GM12874 (cell line): ENCODE results near the gene PITPNM1.

Experiments used
- CTCF ChIP-seq: IDR thresholded peaks from 2 replicates; pipeline ENCODE4 v1.5.1; 2011; ENCODE audit warnings: low read depth, mild to moderate bottlenecking, control low read depth, low read length, moderate library complexity; ENCODE audit not compliant: insufficient read depth

PITPNM1 gene

DNA sequence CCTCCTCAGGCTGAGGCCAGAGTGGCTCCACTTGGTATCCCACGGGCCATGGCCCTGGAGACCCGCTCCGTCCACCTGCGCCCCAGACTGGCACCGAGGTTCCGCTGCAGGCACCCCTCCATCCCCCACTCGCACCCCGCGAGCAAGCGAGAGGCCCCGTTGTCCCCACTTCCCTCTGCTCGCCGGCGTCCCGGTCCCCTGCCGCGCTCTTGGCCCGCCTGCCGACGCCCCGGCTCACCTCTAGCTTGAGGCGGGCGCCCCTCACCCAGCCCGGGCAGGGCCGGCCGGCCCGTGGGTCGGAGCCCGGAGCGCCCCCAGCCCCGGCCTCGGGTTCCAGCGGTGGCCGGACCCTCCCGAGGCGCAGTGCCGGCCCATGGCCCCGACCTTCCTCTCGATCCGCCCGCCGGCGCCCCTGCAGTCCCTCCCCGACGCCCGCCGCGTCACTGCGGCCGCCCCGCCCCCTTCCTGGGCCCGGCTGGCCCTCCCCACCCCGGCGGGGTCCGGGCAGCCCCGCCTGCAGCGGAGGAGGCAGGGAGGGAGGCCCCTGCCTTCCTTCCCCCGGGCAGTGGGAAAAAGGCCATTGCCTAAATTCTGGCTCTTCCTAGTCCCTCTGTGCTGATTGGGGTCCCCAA, at the start of gene PITPNM1:
TSS of gene PITPNM1 (minus strand) at position 414 of the 632 bp plus-strand sequence. CDS start 1,183 bp downstream, outside the sequence.
- no peak for TF ChIP-seq CTCF

DNA sequence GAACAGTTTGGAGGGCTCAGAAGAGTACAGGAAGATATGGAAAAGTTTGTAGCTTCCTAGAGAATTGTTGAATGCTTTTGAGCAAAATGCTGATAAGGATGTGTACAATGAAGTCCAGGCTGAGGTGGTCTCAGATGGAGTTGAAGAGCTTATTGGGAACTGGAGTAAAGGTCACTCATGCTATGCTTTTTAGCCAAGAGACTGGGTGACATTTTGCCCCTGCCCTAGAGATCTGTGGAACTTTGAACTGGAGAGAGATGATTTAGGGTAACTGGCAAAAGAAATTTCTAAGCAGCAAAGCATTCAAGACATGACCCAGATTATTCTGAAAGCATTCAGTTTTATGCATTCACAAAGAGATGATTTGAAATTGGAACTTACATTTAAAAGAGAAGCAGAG, 46.0 kb upstream of the PITPNM1 start:
- TF ChIP-seq CTCF, result no peak

DNA sequence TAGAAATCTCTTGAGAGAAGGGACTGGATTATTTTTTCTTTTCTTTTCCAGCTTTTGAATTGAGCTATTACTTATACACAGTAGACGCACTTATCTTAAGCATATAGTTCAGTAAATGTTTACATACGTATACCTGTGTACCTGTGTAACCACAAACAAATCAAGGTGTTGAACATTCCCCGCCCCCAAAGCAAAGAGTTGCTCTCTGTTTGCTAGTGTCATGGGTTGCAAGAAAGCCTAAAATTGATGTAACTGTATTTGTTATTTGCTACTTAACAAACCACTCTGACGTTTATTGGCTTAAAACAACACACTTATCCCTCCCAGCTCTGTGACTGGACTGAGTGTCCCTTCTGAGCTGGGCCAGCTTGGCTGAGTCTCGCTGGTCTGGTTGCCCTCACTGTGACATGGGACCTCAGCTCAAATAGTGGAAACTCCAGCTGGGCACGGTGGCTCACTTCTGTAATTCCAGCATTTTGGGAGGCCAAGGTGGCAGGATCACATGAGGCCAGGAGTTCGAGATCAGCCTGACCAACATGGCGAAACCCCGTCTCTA, 43.5 kb upstream of the PITPNM1 start:
- no peak for TF ChIP-seq CTCF

GRCh38 chr11:67545280-67545679, 40.1 kb upstream of the PITPNM1 start:
- no peak for TF ChIP-seq CTCF

DNA sequence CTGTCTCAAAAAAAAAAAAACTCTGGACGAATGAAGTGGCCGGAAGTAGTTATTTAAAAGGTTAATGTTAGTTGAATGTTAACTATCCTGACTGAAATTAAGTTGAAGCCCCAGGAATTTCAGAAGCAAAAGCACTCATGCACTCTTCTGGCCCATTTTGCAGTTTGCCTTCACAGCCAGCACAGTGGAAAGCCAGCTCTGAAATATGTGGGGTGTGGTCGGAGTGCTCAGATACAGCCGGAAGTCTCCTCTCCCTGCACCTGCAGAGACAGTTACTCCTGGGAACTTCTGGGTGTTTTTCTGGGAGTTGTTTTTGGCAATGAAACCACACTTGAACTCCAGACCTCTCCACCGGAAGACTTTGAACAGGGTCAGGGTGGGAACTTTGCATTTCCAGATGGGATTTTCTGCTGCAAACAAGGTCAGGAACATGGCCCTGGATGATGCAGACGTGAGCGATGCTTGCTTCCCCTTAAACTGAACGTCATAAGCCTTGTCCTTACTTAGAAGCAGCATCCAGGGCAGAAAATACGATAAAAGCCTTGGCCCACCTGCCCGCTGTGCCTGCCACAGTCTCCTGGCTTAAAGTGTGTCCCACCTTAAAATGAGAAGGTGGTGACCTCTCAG, 39.6 kb upstream of the PITPNM1 start:
- TF ChIP-seq CTCF, result no peak

DNA sequence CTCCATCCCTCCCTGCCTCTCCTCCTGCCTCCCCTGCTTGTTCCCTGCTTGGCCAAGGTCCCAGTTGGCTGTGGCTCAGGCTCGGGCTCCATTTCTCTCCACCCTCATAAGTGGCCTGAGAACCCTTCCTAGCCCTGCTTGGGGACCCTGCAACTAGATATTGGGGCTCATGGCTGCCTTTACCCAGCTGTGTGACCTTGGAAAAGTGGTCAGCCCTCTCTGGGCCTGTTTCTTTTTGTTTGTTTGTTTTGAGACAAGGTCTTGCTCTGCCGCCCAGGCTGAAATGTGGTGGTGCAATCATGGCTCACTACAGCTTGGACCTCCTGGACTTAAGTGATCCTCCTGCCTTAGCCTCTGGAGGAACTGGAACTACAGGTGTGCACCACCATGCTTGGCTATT, 38.4 kb upstream of the PITPNM1 start:
- no peak for TF ChIP-seq CTCF

GRCh38 chr11:67542971-67543370, 37.8 kb upstream of the PITPNM1 start:
- no peak for TF ChIP-seq CTCF
